Measurements from ENCODE around the gene OGN.
"Not testable (repeated sequence)": the region's sequence is repeated elsewhere in the genome, so short reads cannot be mapped to it uniquely, and the experiment has no call there.

The OGN gene, protein sequence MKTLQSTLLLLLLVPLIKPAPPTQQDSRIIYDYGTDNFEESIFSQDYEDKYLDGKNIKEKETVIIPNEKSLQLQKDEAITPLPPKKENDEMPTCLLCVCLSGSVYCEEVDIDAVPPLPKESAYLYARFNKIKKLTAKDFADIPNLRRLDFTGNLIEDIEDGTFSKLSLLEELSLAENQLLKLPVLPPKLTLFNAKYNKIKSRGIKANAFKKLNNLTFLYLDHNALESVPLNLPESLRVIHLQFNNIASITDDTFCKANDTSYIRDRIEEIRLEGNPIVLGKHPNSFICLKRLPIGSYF

DNA sequence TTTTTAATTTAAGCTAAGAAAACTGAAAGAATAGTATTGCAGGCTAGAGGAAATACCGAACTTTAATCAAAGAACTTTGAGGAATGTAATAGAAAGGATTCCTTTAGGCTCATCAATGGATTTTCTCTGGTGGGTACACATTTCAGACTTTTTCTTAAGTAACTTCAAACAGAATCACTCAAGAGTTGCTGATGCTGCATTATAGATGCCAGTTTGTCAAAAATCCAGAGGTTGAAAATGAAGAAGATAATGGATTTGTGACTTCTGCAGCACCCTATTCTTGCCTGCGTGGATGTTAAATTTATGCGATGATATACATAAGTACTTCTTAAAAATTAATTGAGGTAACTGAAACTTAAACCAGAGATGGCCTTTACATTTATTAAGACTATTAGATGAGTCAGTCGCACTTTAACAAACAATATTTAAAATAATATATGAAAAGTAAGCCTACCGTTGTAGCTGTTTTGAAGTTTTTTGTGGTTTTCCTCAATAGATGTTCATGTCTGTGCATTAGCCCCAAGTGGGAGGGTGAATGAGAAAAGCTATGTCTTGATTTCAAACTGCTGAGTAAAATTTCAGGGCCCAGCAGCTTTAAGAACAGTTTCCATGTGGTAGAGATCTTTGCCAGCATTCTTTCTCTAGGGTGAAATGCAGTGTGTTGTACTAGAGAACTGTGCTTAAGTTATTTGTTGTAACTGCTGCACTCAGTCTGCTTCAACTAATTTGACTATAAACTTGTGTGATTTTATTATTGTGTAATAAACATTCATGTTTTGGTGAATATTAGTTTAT lies at the start of gene OGN:
OGN (minus strand) TSS at position 537 of the 795 bp plus-strand sequence. CDS start 1,171 bp downstream, outside the sequence.
- DNase-seq = no peak

DNA sequence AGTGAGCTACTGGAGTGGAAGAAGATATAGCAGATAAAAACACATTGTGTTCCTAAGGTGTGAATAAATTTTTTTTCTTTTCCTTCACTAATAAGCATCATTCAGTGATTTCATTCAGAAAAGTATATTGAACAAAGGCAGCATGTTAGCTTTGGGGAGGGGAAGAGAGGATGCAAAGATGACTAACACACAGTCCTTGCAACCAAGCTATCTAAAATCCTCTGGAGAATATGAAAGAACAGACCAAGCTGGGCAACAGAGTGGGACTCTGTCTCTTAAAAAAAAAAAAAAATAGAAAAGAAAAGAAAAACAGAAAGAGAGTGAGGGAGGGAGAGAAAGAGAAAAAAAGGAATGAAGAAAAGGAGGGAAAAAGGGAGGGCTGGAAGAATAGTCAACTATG lies 42.2 kb upstream of the OGN start:
- DNase-seq = no peak

DNA sequence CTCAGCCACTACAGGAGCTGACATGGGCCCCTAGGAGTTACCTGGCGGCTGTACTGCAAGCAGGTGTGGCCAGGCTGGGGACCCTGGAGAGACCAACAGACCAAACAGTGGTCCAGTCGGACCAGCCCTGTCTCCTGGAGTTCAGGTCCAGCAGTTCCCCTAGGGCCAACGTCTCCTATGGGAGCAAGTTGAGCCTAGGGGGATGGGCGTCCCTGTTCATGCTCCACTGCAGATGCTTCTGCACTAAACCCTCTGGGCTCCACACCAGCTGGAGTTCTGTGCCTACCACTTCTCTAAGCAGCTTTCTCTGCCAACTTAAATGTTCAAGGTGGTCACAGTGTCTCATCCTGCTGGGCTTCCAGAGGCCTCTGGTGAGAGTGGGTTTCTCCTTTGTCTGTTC lies 40.5 kb upstream of the OGN start:
- no peak for DNase-seq

DNA sequence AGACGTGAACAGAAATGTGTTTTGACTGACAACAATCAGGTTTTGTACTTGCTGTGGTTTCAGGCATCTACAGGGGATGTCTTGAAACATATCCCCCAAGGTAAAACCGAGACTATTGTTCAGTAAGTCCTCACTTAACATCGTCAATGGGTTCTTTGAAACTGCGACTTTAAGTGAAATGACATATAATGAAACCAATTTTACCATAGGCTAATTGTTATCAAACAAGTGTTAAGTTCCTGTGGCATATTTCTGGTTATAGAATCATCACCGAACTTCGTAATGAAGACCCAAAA lies 36.3 kb upstream of the OGN start:
- DNase-seq = no peak

DNA sequence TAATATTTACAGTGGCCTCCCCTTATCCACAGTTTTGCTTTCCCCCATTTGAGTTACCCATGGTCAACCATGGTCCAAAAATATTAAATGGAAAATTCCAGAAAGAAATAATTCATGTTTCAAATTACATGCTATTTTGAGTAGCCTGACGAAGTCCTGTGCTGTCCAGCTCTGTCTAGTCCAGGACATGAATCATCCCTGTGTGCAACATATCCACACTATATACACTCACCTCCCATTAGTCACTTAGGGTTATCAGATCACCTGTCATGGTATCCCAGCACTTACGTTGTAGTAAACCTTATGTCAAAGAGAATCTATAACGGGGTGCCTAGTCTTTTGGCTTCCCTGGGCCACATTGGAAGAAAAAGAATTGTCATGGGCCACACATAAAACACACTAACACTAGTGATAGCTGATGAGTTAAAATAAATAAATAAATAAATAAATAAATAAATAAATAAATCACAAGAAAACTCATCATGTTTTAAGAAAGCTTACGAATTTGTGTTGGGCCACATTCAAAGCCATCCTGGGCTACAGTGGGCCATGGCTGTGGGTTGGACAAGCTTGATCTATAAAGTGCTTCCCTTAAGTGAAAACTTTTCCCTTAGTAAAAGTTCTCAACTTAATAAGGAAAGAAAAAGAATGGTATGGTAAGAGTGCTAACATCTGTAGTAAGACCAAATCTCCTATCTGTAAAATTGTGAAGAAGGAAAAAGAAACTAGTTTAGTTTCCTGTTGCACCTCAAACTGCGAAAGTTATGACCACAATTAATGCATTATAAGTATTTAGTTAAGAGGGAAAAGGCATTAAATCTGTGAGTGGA lies 35.8 kb upstream of the OGN start:
- no peak for DNase-seq

DNA sequence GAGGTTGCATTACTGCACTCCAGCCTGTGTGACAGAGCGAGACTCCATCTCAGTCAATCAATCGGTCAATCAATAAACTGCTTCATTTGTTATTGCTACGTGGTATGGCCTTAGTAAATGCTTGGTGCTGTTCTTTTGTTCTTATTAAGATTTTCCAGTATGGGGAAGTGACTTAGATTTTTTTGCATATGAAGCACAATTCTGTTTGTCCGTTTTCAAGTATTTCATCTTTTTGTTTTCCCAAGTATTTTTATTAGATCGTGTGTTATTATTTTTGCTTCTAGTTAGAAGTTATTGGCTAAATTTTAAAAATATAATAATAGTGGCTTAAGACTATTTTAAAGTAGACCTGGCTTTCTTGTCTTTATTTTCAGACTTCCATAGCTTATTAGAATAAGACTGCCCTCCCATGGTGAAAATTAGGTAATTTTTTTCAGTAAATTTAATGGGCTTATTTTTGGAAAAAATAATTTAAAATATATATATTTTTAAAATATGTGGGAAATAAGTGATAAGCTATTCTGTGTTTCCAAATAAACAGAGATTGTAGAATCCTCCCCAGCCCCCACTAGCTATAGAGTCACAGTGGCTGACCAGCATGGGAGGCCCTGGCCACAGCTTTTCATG lies 34.6 kb upstream of the OGN start:
- no peak for DNase-seq

DNA sequence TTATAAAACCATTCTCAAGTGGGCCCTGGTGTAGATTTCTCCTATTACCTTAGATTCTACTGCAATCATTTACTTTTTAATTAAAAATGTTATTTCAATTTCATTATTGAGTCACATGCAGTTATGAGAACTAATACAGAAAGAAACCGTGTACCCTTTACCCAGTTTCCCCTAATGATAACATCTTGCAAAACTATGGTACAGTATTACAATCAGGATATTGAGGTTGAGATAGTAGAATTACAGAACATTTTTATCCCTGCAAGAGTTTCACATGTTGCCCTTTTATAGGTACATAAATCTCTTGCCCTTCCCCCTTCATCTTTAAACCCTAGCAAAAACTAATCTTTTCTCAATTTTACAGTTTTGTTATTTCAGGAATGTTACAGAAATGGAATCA lies 30.9 kb upstream of the OGN start:
- DNase-seq = no peak

DNA sequence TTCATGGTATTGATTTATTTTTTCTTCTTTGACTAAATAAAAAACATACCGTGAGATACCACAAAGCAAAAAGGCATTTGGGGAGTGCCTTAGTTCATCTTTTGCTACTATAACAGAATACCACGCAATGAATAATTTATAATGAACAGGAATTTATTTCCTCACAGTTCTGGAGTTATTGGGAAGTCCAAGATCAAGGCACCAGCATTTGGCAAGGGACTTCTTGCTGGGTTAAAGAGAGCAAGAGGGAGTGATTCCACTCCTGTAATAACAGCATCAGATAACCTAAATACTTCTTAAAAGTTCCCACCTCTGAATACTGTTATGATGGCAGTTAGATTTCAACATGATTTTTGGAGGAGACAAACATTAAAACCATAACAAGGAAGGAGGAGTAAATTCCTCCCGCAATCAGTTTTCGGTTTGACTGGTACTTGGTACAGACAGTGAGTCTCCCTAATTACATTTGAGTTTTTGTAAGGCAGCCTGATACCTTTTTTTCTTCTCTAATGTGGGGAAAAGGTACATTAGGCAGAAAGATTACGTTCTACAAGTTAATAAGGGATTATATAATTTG lies 28.7 kb upstream of the OGN start:
- DNase-seq = no peak

DNA sequence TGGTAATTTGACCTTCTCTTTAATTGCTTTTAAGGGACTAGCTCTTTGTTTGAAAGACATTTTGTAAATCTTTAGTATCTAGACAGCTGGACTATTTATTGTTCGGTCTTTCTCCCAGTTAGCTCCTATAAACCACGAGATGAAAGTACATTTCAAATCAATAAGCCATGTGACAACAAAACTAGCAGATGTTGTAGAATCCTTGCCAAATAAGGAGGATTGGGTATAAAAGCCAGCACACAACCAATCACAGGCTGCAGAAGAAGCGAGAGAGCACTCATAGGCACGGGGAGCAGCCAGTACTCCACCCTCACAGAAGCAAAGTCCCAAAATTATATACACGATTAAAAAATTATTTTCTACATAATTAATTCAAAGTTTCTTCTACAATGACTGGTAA lies 28.0 kb upstream of the OGN start:
- DNase-seq = no peak

DNA sequence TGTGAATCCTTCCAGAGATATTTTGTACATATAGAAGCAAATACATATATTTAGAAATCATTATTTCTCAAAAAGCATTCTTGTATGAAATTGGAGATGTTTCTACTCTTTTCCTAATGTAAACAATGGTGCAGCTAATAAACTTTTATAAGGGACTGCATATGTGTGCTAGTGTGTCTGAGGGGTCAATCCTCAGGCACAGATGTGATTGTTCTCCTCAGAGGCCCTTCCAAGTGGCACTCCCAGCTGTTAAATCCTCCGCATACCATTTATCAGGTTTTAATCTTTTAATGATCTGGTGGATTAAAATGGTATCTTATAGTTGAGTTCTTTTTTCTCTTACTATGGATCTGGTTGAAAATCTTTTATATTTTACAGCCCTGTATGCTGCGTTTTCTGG lies 25.5 kb upstream of the OGN start:
- DNase-seq = no peak

DNA sequence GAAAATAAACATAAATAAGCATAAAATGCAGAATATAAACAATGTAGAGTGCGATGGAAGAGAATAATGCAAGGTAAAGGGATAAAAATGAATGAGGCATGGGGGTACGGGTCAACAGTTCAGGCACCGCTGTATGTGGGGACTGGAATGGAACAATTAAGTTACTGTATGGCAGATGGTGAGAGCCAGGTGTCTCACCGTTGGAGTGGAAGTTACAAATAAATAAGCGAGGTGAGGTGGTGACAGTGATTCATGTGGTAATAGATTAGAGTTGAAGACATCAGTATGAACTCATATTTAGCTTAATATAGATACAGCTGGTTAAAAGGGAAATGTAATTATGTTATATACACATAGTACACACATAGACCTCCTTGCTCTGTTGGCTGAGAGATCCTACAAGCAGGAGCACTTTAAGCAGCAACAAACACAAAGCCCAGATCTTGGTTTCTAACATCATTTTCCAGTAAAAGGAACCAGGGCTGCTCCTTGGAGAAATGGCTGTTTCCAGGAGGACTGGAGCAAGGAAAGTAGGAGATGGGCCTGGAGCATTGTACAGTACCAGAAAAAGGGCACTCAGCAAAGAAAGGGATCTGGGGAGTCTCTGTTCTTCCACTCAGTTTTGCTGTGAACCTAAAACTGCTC lies 22.2 kb upstream of the OGN start:
- DNase-seq = no peak

DNA sequence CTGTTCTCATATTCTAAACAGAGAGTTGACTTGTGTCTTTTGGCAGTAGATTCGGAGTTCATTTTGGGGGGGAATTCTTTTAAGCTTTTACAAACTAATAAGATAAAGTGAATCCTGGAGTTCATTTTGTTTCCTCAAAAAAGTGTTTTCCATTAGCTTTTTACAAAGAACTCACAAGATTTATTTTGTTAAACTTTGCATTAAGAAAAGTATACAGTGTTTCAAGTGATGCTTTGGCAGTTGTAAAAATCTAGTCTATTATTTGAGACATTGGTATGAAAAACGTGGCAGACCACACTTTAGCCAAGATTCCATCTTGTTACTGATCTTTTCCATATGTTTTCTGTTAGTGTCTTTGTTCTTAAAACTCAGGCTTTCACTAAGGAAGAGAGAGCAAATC lies 21.1 kb upstream of the OGN start:
- DNase-seq = no peak

DNA sequence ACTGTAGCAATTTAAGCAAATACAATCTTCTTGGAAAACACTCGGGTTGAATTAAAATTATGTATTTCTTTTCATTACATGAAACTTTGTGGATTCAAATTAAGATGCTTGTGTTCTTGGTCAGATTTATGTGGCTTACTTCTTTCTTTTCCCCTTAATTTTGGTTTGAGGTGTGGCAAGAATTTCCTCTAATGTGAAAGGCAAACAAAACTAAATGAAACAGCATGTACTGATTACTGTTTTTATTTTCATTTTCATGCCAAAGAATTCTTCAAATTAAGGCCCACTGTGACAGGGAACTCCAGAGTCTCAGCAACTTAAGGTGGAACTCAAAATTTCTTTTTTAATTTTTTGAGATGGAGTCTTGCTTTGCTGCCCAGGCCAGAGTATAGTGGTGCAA lies 20.0 kb upstream of the OGN start, which contains the start of gene OMD:
OMD (minus strand) TSS at position 132 of the 400 bp plus-strand sequence. CDS start 6,913 bp downstream, outside the sequence.
- no peak for DNase-seq

DNA sequence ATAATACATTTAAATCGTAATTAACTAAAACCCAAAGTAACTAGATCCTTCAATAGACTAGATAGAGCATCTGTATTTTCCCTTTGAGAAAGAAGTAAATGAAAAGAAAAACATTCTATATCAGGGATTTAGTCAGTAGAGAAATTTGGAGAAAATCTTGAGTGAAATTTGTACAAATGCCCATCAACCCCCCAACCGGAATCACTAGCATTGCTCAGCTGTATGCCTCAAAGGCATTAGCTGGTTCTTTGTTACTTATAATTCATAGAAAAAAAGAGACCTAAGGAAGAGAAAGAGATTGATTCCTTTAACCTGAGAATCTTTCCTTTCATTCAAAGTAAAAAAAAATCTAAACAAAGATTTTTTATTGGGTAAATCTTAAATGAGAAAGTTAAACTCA lies 19.2 kb upstream of the OGN start:
- DNase-seq = no peak

DNA sequence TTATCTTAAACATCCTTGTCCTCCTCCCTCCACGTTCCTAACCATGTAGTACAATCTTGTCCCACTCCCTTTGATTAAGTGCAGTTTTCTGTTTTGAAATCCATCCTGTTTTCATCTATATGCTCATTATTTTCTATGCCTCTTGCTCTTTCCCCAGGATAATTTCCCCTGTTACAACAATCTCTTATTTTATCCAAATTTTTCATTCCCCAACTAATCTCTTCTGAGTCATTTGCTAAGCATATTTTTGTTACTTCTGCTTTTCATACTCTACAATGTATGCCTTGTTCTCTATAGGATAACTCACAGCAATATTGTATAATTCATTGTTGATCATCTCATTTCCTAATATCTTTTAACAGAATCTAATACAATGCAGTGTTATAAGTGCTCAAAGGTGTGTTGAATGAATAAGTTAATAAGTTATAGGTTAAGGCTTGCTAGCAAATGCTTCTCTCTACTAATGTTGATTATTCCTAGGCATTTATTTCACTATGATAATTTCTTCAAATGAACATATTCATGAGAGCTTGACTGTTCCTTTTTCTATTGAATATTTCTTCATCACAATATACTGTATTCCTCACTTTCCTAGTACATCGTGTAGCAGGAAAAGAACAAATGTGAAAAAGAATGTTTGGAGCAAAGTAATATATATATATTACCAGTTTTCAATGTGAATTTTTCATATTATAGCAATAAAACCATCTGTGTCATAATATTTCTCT lies 18.4 kb upstream of the OGN start:
- DNase-seq = no peak

DNA sequence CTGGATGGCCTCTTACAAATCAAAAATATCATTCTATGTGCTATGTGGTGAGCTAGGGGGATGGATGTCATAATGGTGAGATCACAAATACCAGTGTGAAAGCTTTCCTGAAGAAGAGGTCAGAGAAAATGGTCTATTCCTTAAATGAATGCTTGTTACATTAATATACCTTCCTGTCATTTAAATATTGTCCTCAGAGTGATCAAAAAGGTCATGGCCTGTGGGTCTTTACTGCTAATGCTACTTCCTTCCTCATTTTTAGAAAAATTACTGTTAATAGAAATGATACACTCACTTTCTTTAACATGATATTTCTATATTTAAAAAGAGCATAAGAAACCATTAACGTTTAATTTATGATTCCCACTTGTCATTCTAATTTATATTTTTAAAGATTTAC lies 10.2 kb upstream of the OGN start:
- DNase-seq = no peak

DNA sequence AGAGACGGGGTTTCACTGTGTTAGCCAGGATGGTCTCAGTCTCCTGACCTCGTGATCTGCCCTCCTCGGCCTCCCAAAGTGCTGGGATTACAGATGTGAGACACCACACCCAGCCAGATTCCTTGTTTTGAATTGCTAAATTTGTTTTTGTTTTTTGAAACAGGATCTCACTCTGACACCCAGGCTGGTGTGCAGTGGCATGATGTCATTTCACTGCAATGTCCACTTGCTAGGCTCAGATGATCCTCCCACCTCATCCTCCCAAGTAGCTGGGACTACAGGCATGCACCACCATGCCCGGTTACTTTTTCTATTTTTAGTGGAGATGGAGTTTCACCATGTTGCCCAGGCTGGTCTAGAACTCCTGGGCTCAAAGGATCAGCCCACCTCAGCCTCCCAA lies 6.8 kb upstream of the OGN start:
- DNase-seq = not testable (repeated sequence)

DNA sequence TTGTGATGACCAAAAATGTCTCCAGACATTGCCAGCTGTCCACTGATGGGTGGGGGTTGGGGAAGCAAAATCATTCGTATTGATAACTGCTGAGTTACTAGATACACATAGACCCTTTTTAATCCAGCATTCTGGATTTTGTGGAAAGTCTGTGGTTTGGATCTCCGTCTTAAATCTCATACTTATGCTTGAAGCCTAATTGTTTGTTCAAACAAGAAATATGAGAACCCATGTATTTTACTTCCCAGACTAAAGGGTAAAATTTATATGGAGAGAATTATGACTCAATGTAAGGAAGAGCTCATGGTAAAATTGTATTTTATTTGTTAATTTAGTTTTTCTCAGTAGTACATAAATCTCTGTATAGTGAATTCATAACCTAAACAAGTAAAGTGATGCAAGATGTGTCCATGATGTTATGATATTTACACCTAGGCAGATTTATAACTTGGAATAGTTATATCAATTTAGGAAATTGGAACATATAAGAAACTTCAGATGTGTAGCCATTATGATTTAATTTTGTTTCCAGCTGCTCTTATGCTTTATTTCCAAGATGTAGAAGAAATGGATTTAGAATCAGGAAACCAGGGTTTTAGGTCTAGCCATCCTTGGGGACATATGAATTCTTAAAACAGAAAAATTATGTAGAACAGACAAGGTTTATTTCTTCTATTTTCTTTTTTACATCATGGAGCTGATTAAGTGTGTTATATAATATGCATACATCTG lies 4.5 kb upstream of the OGN start:
- DNase-seq = no peak

DNA sequence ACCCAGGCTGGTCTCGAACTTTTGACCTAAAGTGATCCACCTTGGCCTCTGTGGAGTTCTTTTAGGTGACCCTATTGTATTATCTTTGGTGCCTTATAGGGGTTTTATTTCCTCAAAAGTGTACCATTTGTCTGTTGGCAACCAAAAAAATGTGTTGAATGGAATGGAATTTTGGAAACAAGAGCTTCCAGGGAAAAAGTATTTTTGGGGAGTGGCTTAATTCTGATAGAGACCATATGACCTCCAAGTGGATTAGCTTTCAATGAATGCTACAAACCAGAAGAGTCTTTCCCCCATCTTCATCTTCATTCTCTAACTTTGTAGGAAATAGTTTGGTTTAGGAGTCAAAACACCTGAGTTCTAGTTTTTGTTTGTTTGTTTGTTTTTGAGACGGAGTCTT lies 3.4 kb upstream of the OGN start:
- no peak for DNase-seq

DNA sequence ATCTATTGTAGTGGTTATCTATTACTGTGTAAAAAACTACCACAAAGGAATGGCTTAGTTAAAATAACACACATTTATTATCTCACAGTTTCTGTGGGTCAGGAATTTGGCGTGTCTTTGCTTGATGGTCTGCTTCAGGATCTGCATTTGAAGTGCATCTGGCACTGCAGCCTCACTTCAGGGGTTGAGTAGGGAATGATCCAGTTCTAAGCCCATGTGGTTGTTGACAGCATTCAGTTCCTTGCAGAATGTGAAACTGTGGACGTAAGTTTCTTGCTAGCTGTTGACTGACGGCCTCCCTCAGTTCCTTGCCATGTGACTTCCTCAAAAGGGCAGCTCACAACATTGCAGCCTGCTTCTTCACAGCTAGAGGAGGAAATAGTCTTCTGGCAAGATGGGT lies 2.1 kb upstream of the OGN start:
- peak in 4 of 6 experiments; percentile 4 to 57 (median 20) for DNase-seq

DNA sequence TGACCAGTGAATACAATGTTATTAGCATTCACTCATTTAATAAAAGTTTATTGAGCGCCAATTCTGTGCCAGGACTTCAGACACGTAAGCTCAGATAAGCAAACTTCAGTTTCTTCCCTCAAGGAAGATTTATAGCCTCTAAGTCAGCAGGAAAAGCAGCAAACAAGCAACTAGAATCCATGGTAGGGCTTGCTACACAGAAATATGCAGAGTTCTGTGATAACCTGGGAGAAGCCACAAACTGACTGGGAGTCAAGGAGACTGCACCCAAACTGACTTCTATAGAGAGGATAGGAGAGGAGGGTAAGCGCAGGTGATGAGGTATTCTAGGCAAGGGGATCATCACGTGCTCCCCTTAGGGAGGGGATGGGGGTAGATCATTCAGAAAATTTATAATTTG lies 1.4 kb upstream of the OGN start:
- DNase-seq = no peak

Measured in stimulated activated naive CD4-positive, alpha-beta T cell (primary cell).